SK-N-SH treated with all-trans-retinoic acid at 6 μM for 48 hours (cell line): Measurements from ENCODE around the gene KRT7.

ENCODE experiments used
- BACH2 ChIP-seq: fragments of 250-450 bp; sonication (Bioruptor Pico); IDR thresholded peaks from 2 replicates; pipeline ENCODE4 v1.9.0; 2021; ENCODE audit warnings: mild to moderate bottlenecking, borderline replicate concordance
- TOX ChIP-seq: fragments of 250-450 bp; sonication (Bioruptor Pico); IDR thresholded peaks from 2 replicates; pipeline ENCODE4 v1.8.0; 2021; ENCODE audit warnings: mild to moderate bottlenecking, moderate library complexity, borderline replicate concordance
- ZFP30 ChIP-seq: fragments of 450-650 bp; formaldehyde crosslinking; IDR thresholded peaks from 2 replicates; pipeline ENCODE4 v1.5.0; 2022; ENCODE audit warnings: mild to moderate bottlenecking, moderate library complexity
- ZNF565 ChIP-seq: fragments of 450-650 bp; formaldehyde crosslinking; conservative IDR thresholded peaks from 2 replicates; pipeline ENCODE4 v1.5.0; 2020; ENCODE audit warnings: low read depth, mild to moderate bottlenecking, moderate library complexity
- ZNF70 ChIP-seq: fragments of 450-650 bp; formaldehyde crosslinking; IDR thresholded peaks from 2 replicates; pipeline ENCODE4 v1.5.0; 2020; ENCODE audit warnings: mild to moderate bottlenecking, moderate library complexity
- ZNF8 ChIP-seq: fragments of 450-650 bp; formaldehyde crosslinking; IDR thresholded peaks from 2 replicates; pipeline ENCODE4 v1.5.0; 2020; ENCODE audit warnings: mild to moderate bottlenecking, moderate library complexity
- TF ChIP-seq, protein P1 (sequence below): fragments of 250-450 bp; sonication (Bioruptor Pico); IDR thresholded peaks from 2 replicates; pipeline ENCODE4 v1.8.0; 2020; ENCODE audit warnings: mild to moderate bottlenecking, moderate library complexity, borderline replicate concordance
- TF ChIP-seq, protein P2 (sequence below): fragments of 250-450 bp; sonication (Bioruptor Pico); IDR thresholded peaks from 2 replicates; pipeline ENCODE4 v1.5.0; 2020; ENCODE audit warnings: mild to moderate bottlenecking, moderate library complexity
- TF ChIP-seq, protein P3 (sequence below): fragments of 250-450 bp; sonication (Bioruptor Pico); IDR thresholded peaks from 2 replicates; pipeline ENCODE4 v1.5.1; 2021; ENCODE audit warnings: mild to moderate bottlenecking, moderate library complexity
- TF ChIP-seq, protein P4 (sequence below): fragments of 250-450 bp; sonication (Bioruptor Pico); IDR thresholded peaks from 2 replicates; pipeline ENCODE4 v1.8.0; 2021; ENCODE audit warnings: low read depth, mild to moderate bottlenecking, moderate library complexity, borderline replicate concordance

- TF ChIP-seq, protein P1, sequence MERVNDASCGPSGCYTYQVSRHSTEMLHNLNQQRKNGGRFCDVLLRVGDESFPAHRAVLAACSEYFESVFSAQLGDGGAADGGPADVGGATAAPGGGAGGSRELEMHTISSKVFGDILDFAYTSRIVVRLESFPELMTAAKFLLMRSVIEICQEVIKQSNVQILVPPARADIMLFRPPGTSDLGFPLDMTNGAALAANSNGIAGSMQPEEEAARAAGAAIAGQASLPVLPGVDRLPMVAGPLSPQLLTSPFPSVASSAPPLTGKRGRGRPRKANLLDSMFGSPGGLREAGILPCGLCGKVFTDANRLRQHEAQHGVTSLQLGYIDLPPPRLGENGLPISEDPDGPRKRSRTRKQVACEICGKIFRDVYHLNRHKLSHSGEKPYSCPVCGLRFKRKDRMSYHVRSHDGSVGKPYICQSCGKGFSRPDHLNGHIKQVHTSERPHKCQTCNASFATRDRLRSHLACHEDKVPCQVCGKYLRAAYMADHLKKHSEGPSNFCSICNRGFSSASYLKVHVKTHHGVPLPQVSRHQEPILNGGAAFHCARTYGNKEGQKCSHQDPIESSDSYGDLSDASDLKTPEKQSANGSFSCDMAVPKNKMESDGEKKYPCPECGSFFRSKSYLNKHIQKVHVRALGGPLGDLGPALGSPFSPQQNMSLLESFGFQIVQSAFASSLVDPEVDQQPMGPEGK = no peak
- no peak for TF ChIP-seq ZFP30 (CRISPR knock-in tag)
- TF ChIP-seq, protein P2, sequence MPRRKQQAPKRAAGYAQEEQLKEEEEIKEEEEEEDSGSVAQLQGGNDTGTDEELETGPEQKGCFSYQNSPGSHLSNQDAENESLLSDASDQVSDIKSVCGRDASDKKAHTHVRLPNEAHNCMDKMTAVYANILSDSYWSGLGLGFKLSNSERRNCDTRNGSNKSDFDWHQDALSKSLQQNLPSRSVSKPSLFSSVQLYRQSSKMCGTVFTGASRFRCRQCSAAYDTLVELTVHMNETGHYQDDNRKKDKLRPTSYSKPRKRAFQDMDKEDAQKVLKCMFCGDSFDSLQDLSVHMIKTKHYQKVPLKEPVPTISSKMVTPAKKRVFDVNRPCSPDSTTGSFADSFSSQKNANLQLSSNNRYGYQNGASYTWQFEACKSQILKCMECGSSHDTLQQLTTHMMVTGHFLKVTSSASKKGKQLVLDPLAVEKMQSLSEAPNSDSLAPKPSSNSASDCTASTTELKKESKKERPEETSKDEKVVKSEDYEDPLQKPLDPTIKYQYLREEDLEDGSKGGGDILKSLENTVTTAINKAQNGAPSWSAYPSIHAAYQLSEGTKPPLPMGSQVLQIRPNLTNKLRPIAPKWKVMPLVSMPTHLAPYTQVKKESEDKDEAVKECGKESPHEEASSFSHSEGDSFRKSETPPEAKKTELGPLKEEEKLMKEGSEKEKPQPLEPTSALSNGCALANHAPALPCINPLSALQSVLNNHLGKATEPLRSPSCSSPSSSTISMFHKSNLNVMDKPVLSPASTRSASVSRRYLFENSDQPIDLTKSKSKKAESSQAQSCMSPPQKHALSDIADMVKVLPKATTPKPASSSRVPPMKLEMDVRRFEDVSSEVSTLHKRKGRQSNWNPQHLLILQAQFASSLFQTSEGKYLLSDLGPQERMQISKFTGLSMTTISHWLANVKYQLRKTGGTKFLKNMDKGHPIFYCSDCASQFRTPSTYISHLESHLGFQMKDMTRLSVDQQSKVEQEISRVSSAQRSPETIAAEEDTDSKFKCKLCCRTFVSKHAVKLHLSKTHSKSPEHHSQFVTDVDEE (CRISPR knock-in tag) = no peak
- TF ChIP-seq ZNF70 (CRISPR knock-in tag) = no peak
- TF ChIP-seq ZNF8 = no peak
- TF ChIP-seq, protein P3, sequence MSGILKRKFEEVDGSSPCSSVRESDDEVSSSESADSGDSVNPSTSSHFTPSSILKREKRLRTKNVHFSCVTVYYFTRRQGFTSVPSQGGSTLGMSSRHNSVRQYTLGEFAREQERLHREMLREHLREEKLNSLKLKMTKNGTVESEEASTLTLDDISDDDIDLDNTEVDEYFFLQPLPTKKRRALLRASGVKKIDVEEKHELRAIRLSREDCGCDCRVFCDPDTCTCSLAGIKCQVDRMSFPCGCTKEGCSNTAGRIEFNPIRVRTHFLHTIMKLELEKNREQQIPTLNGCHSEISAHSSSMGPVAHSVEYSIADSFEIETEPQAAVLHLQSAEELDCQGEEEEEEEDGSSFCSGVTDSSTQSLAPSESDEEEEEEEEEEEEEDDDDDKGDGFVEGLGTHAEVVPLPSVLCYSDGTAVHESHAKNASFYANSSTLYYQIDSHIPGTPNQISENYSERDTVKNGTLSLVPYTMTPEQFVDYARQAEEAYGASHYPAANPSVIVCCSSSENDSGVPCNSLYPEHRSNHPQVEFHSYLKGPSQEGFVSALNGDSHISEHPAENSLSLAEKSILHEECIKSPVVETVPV (CRISPR knock-in tag) = no peak
- TF ChIP-seq, protein P4, sequence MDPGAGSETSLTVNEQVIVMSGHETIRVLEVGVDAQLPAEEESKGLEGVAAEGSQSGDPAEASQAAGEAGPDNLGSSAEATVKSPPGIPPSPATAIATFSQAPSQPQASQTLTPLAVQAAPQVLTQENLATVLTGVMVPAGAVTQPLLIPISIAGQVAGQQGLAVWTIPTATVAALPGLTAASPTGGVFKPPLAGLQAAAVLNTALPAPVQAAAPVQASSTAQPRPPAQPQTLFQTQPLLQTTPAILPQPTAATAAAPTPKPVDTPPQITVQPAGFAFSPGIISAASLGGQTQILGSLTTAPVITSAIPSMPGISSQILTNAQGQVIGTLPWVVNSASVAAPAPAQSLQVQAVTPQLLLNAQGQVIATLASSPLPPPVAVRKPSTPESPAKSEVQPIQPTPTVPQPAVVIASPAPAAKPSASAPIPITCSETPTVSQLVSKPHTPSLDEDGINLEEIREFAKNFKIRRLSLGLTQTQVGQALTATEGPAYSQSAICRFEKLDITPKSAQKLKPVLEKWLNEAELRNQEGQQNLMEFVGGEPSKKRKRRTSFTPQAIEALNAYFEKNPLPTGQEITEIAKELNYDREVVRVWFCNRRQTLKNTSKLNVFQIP = no peak
- no peak for TF ChIP-seq ZNF565 (CRISPR knock-in tag)
- TF ChIP-seq BACH2 (CRISPR knock-in tag) = no peak
- no peak for TF ChIP-seq TOX (CRISPR knock-in tag)
These were observed 1.5 kb upstream of the KRT7 start for GRCh38 chr12:52231305-52232202.
